NCI-H82 treated with DMSO at 0.1 percent for 48 hours (cell line): ENCODE measurements around the gene JKAMP.

ENCODE experiments used
- DNase-seq: peaks from one replicate; lab custom pipeline; 2025; ENCODE audit not compliant: unreplicated experiment; lab: John Stamatoyannopoulos, UW

JKAMP gene

GRCh38 chr14:59480166-59480565, 4.2 kb upstream of the JKAMP start:
- DNase-seq = no peak

- DNase-seq = no peak
Measured at GRCh38 chr14:59481407-59481806, 2.9 kb upstream of the JKAMP start.

GRCh38 chr14:59481871-59482540, 2.3 kb upstream of the JKAMP start:
- DNase-seq = no peak

- no peak for DNase-seq
Measured at GRCh38 chr14:59482541-59483331, 1.6 kb upstream of the JKAMP start.

- DNase-seq = no peak
Measured at GRCh38 chr14:59483363-59483762, 954 bp upstream of the JKAMP start.

GRCh38 chr14:59484639-59485175, 390 bp downstream of the JKAMP start:
- DNase-seq = no peak

- DNase-seq = no peak
Measured at GRCh38 chr14:59490756-59491155, 6.4 kb downstream of the JKAMP start.

GRCh38 chr14:59492384-59492783, 8.1 kb downstream of the JKAMP start:
- no peak for DNase-seq

- DNase-seq = no peak
Measured at GRCh38 chr14:59500732-59501131, 16.4 kb downstream of the JKAMP start.

- no peak for DNase-seq
Measured at GRCh38 chr14:59503256-59503655, 18.9 kb downstream of the JKAMP start.

GRCh38 chr14:59507063-59507751, 22.9 kb downstream of the JKAMP start:
- DNase-seq = peak; percentile 55

- DNase-seq = no peak
Measured at GRCh38 chr14:59507752-59508103, 23.4 kb downstream of the JKAMP start.

GRCh38 chr14:59509101-59509500, 24.8 kb downstream of the JKAMP start:
- no peak for DNase-seq

- DNase-seq = no peak
Measured at GRCh38 chr14:59510001-59510400, 25.7 kb downstream of the JKAMP start.

- DNase-seq = no peak
Measured at GRCh38 chr14:59510966-59511365, 26.6 kb downstream of the JKAMP start.

- DNase-seq = peak; percentile 8
Measured at GRCh38 chr14:59511916-59512575, 27.7 kb downstream of the JKAMP start.

GRCh38 chr14:59520224-59520623, 35.9 kb downstream of the JKAMP start:
- no peak for DNase-seq

- no peak for DNase-seq
Measured at GRCh38 chr14:59529189-59529588, 44.9 kb downstream of the JKAMP start.

GRCh38 chr14:59530349-59530748, 46.0 kb downstream of the JKAMP start:
- no peak for DNase-seq

GRCh38 chr14:59532419-59532818, 48.1 kb downstream of the JKAMP start:
- no peak for DNase-seq

GRCh38 chr14:59534361-59534987, 50.2 kb downstream of the JKAMP start:
- no peak for DNase-seq
